BLaER1 (cell line): ENCODE results near the gene RPL11.
"Not testable (repeated sequence)": the region's sequence is repeated elsewhere in the genome, so short reads cannot be mapped to it uniquely, and the experiment has no call there.

Experiments used
- H3K27ac ChIP-seq: shearing (Covaris generic); formaldehyde crosslinking; 2 replicates; pipeline ENCODE4 v1.8.1; 2022
- H3K27me3 ChIP-seq: shearing (Covaris generic); formaldehyde crosslinking; 2 replicates; pipeline ENCODE4 v1.8.1; 2022
- H3K36me3 ChIP-seq: shearing (Covaris generic); formaldehyde crosslinking; 2 replicates; pipeline ENCODE4 v1.8.1; 2022
- H3K4me1 ChIP-seq: shearing (Covaris generic); formaldehyde crosslinking; 2 replicates; pipeline ENCODE4 v1.8.1; 2022
- H3K4me2 ChIP-seq: shearing (Covaris generic); formaldehyde crosslinking; 2 replicates; pipeline ENCODE4 v1.8.1; 2022
- H3K4me3 ChIP-seq: shearing (Covaris generic); formaldehyde crosslinking; 2 replicates; pipeline ENCODE4 v1.8.1; 2022
- H3K9ac ChIP-seq: shearing (Covaris generic); formaldehyde crosslinking; 2 replicates; pipeline ENCODE4 v1.8.1; 2022
- H3K9me3 ChIP-seq: shearing (Covaris generic); formaldehyde crosslinking; 2 replicates; pipeline ENCODE4 v1.8.1; 2022
- H4K20me1 ChIP-seq: shearing (Covaris generic); formaldehyde crosslinking; 2 replicates; pipeline ENCODE4 v1.8.1; 2022
- Cebpa-rat ChIP-seq: shearing (Covaris generic); IDR thresholded peaks from 2 replicates; pipeline ENCODE4 v1.8.1; 2022

Gene RPL11

DNA sequence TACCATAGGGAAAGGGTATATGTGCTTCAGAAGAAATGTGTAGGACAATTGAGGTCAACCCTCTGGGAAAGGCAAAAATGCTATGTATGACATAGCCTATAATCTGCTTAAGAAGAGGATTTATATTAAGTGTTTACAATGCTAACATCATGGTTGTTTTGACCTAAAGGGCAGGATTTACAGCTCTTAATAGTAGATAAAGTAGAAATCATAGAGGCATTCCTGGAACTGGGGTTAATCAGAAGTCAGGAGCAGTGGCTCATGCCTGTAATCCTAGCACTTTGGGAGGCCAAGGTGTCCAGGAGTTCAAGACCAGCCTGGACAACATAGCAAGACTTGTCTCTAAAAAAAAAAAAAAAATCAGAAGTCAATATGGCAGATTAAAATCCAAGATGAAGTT is 8.7 kb upstream of the RPL11 start:
- H3K27me3 ChIP-seq: no peaks in the 10 kb centered on the region
- no peak overlapping the region for H3K4me3 ChIP-seq
- no peak for TF ChIP-seq Cebpa-rat
- H3K4me2 ChIP-seq: no peak overlapping the region
- H3K27ac ChIP-seq: no peak overlapping the region
- no peaks in the 10 kb centered on the region for H4K20me1 ChIP-seq
- H3K9ac ChIP-seq: no peak overlapping the region
- peaks cover 15% of the 10 kb centered on the region for H3K9me3 ChIP-seq
- H3K36me3 ChIP-seq: no peaks in the 10 kb centered on the region
- H3K4me1 ChIP-seq: no peaks in the 10 kb centered on the region

DNA sequence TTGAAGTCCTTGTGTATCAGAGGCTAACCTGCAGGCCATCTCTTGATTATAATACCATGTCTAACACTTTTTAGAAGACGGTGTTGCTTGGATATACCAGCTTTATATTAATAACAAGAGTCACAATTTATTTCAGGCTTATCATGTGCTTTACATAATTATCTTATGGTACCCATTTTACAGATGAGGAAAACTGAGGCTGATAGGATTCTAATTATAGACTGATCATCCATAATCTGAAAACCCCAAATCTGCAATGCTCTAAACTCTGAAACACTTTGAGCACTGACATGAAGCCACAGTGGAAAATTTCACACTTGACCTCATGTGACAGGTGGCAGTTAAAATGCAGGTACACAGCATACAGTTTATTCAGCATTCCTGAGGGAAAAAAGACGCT is 7.2 kb upstream of the RPL11 start:
- no peak overlapping the region for H3K4me3 ChIP-seq
- H3K36me3 ChIP-seq: no peaks in the 10 kb centered on the region
- H3K9me3 ChIP-seq: peaks cover 23% of the 10 kb centered on the region
- no peak overlapping the region for H3K9ac ChIP-seq
- no peaks in the 10 kb centered on the region for H3K27me3 ChIP-seq
- H3K4me1 ChIP-seq: no peaks in the 10 kb centered on the region
- H3K27ac ChIP-seq: no peak overlapping the region
- no peak overlapping the region for H3K4me2 ChIP-seq
- H4K20me1 ChIP-seq: no peaks in the 10 kb centered on the region
- TF ChIP-seq Cebpa-rat: no peak

DNA sequence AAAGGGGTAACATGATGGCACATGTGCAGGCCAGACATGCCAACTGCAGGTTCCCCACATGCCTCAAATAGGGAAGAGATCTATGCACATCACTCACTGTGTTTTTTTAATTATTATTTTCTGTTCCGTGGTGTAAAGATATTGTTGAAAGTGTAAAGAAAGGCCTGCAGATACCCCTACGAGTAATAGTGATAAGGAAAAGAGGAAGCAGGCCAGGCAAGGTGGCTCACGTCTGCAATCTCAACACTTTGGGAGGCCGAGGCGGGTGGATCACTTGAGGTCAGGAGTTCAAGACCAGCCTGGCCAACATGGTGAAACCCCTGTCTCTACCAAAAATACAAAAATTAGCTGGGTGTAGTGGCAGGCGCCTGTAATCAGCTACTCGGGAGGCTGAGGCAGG is 6.4 kb upstream of the RPL11 start:
- not testable (repeated sequence) for H3K9ac ChIP-seq, H3K36me3 ChIP-seq, H3K27ac ChIP-seq, H3K4me1 ChIP-seq, H3K27me3 ChIP-seq, H4K20me1 ChIP-seq, H3K4me2 ChIP-seq, H3K4me3 ChIP-seq
- peaks cover 25% of the 10 kb centered on the region for H3K9me3 ChIP-seq

GRCh38 chr1:23687680-23688079 is 3.9 kb upstream of the RPL11 start:
- H3K36me3 ChIP-seq, H3K4me3 ChIP-seq, H3K4me1 ChIP-seq, H3K4me2 ChIP-seq, H3K9ac ChIP-seq, H3K27ac ChIP-seq, H3K27me3 ChIP-seq: not testable (repeated sequence)
- Histone ChIP-seq H4K20me1 (peaks cover 10% of the 10 kb centered on the region), H3K9me3 (peaks cover 33% of the 10 kb centered on the region)

- H3K4me3 ChIP-seq, H3K27ac ChIP-seq, H3K4me1 ChIP-seq, H3K4me2 ChIP-seq, H3K27me3 ChIP-seq, H3K9ac ChIP-seq: not testable (repeated sequence)
- Histone ChIP-seq H3K9me3 (peaks cover 33% of the 10 kb centered on the region), H3K36me3 (peaks cover 11% of the 10 kb centered on the region), H4K20me1 (peaks cover 16% of the 10 kb centered on the region)
Observed at GRCh38 chr1:23688281-23688680, 3.3 kb upstream of the RPL11 start.

DNA sequence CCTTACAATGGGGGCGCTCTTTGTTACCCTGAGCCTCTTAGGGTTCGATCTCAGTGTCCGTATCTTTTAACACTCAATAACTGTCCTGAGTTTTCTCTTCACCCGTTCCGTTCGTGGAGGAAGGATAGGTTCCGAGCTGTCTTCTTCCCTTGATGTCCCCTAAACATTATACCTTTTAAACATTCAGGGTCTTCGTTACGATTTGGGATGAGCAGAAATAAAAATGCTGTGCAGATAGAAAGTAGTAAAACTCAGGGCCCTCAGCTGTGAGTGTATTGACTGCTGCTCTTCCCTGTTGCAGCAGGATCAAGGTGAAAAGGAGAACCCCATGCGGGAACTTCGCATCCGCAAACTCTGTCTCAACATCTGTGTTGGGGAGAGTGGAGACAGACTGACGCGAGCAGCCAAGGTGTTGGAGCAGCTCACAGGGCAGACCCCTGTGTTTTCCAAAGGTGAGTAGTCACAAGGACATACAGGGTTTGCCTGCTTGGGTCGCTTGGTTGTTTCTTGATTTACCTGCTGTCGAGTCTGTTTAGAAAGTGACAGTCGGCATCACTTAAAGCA is 784 bp downstream of the RPL11 start:
- Histone ChIP-seq H3K9ac (peak overlapping the region; percentile 98), H4K20me1 (peaks cover 57% of the 10 kb centered on the region), H3K9me3 (peaks cover 24% of the 10 kb centered on the region), H3K27me3 (no peaks in the 10 kb centered on the region), H3K36me3 (peaks cover 52% of the 10 kb centered on the region), H3K4me1 (peaks cover 48% of the 10 kb centered on the region), H3K4me3 (peak overlapping the region; percentile 90), H3K27ac (peak overlapping the region; percentile 98), H3K4me2 (peak overlapping the region; percentile 95)
- TF ChIP-seq Cebpa-rat: no peak

DNA sequence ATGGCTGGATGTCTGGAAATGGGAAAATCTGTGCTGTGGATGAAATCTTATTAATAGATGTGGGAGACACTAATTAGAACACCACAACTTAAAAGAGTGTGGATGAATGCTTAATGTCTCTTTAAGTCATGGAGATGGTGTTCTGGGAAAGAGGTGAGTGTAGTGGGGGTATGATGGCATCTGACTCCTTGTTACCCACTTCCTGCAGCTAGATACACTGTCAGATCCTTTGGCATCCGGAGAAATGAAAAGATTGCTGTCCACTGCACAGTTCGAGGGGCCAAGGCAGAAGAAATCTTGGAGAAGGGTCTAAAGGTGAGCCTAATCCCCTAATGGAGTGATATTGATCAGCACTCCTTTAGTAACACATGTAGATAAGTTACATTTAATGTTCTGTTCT is 2.0 kb downstream of the RPL11 start:
- no peak for TF ChIP-seq Cebpa-rat
- H3K4me2 ChIP-seq: peak overlapping the region; percentile 95
- 0 out of 2 replicates have a peak overlapping the region, but pooled peaks have one; percentile 98 for H3K27ac ChIP-seq
- H3K27me3 ChIP-seq: no peaks in the 10 kb centered on the region
- H3K36me3 ChIP-seq: peaks cover 64% of the 10 kb centered on the region
- peaks cover 12% of the 10 kb centered on the region for H3K9me3 ChIP-seq
- peak overlapping the region; percentile 90 for H3K4me3 ChIP-seq
- H3K4me1 ChIP-seq: peaks cover 55% of the 10 kb centered on the region
- H3K9ac ChIP-seq: peak overlapping the region; percentile 98; the same call in 1 of the 2 replicates
- H4K20me1 ChIP-seq: peaks cover 70% of the 10 kb centered on the region

DNA sequence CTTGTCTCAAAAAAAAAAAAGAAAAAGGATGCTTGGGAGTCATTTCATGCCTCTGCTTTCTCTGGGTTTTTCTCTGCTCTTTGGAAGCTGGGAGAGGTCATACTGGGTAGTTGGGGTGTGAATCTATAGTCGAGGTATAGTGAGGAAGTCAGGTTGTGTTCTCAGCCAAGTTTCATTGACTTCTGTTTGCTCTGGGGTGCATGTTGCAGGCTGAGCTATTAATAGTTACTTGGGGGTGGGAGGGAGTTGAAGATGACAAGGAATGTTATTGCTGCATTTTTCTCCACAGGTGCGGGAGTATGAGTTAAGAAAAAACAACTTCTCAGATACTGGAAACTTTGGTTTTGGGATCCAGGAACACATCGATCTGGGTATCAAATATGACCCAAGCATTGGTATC is 2.8 kb downstream of the RPL11 start:
- Histone ChIP-seq H3K4me1 (peaks cover 55% of the 10 kb centered on the region), H4K20me1 (peaks cover 77% of the 10 kb centered on the region), H3K9me3 (peaks cover 10% of the 10 kb centered on the region; the same call in 1 of the 2 replicates), H3K4me2 (peak overlapping the region; percentile 95), H3K4me3 (peak overlapping the region; percentile 36; the same call in 1 of the 2 replicates), H3K9ac (peak overlapping the region; percentile 98; the same call in 1 of the 2 replicates), H3K36me3 (peaks cover 72% of the 10 kb centered on the region), H3K27ac (no peak overlapping the region), H3K27me3 (no peaks in the 10 kb centered on the region)
- TF ChIP-seq Cebpa-rat: no peak

DNA sequence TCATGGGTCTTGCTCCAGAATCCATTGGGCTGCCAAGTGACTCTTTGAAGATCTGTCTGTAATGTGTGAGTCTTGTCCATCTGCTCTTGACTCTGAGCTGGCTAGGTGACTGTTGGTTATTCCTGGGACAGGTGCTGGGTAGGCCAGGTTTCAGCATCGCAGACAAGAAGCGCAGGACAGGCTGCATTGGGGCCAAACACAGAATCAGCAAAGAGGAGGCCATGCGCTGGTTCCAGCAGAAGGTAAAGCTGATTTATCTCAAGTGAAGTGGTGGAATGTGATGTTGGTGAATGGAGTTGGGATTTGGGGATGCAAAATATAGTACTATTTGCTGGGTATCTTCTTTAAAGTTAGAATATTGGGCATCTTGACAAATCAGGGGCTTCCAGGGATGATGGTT is 4.1 kb downstream of the RPL11 start:
- Histone ChIP-seq H3K4me3 (no peak overlapping the region), H3K9ac (peak overlapping the region; percentile 32; the same call in 1 of the 2 replicates), H3K4me1 (peaks cover 55% of the 10 kb centered on the region), H3K36me3 (peaks cover 85% of the 10 kb centered on the region), H3K9me3 (peaks cover 4% of the 10 kb centered on the region; the same call in 1 of the 2 replicates), H3K27ac (no peak overlapping the region), H3K27me3 (no peaks in the 10 kb centered on the region), H4K20me1 (peaks cover 90% of the 10 kb centered on the region), H3K4me2 (peak overlapping the region; percentile 95)
- no peak for TF ChIP-seq Cebpa-rat

GRCh38 chr1:23696335-23696989 is 4.9 kb downstream of the RPL11 start:
- Histone ChIP-seq H3K4me3 (no peak overlapping the region), H3K36me3 (peaks cover 93% of the 10 kb centered on the region), H3K27me3 (no peaks in the 10 kb centered on the region), H3K4me2 (peak overlapping the region; percentile 95), H3K4me1 (peaks cover 55% of the 10 kb centered on the region), H3K9me3 (no peaks in the 10 kb centered on the region), H3K27ac (no peak overlapping the region), H3K9ac (peak overlapping the region; percentile 32; the same call in 1 of the 2 replicates), H4K20me1 (peaks cover 98% of the 10 kb centered on the region)
- no peak for TF ChIP-seq Cebpa-rat
